GM21360 (cell line): Measurements from ENCODE around the gene PCAT6.
"Not testable (repeated sequence)": the region's sequence is repeated elsewhere in the genome, so short reads cannot be mapped to it uniquely, and the experiment has no call there.

Experiments
- ATAC-seq: cut with Tn5 transposase; IDR thresholded peaks from one replicate; pipeline ENCODE4 v1.9.1; 2021; ENCODE audit warnings: mild to moderate bottlenecking, moderate library complexity; ENCODE audit not compliant: unreplicated experiment

Gene PCAT6

GRCh38 chr1:202806845-202807450 lies 3.8 kb upstream of the PCAT6 start:
- no peak for ATAC-seq

- ATAC-seq = no peak
Observed at GRCh38 chr1:202807451-202807925, 3.3 kb upstream of the PCAT6 start.

GRCh38 chr1:202807926-202808757 lies 2.6 kb upstream of the PCAT6 start, which contains the start of gene KDM5B:
Gene KDM5B (minus strand): TSS chr1:202808421. CDS start chr1:202808305, 116 bp downstream.
- no peak for ATAC-seq

- ATAC-seq = no peak
Observed at GRCh38 chr1:202809597-202810159, 1.1 kb upstream of the PCAT6 start.

- no peak for ATAC-seq
Observed at GRCh38 chr1:202810193-202810614, 550 bp upstream of the PCAT6 start.

GRCh38 chr1:202811296-202812175 lies 782 bp downstream of the PCAT6 start:
- no peak for ATAC-seq

- no peak for ATAC-seq
Observed at GRCh38 chr1:202812176-202813026, 1.6 kb downstream of the PCAT6 start.

- no peak for ATAC-seq
Observed at GRCh38 chr1:202815120-202815519, 4.4 kb downstream of the PCAT6 start.

GRCh38 chr1:202818819-202819218 lies 8.1 kb downstream of the PCAT6 start:
- no peak for ATAC-seq

GRCh38 chr1:202821467-202821866 lies 10.7 kb downstream of the PCAT6 start:
- no peak for ATAC-seq

- no peak for ATAC-seq
Observed at GRCh38 chr1:202825748-202826147, 15.0 kb downstream of the PCAT6 start.

- ATAC-seq = not testable (repeated sequence)
Observed at GRCh38 chr1:202829223-202829622, 18.5 kb downstream of the PCAT6 start.

GRCh38 chr1:202831906-202832305 lies 21.2 kb downstream of the PCAT6 start:
- ATAC-seq = no peak

- no peak for ATAC-seq
Observed at GRCh38 chr1:202834771-202835547, 24.2 kb downstream of the PCAT6 start.

GRCh38 chr1:202835548-202836072 lies 24.9 kb downstream of the PCAT6 start:
- ATAC-seq = no peak

- no peak for ATAC-seq
Observed at GRCh38 chr1:202836623-202837403, 26.1 kb downstream of the PCAT6 start.

- no peak for ATAC-seq
Observed at GRCh38 chr1:202837746-202838262, 27.1 kb downstream of the PCAT6 start.

GRCh38 chr1:202843081-202843480 lies 32.3 kb downstream of the PCAT6 start:
- no peak for ATAC-seq
